ENCODE measurements around the gene AP1G2.

The AP1G2 gene

GRCh38 chr14:23551266-23552028 is 16.1 kb downstream of the AP1G2 start, which contains the start of gene ZFHX2:
Gene ZFHX2, minus strand, starts transcription at chr14:23551765. Its CDS starts 16,440 bp downstream, at chr14:23535325.
- TF ChIP-seq CTCF (IDR thresholded peaks at IDR 0.05): no peak

GRCh38 chr14:23550812-23551265 is 16.8 kb downstream of the AP1G2 start:
- TF ChIP-seq CTCF (IDR thresholded peaks at IDR 0.05): no peak

- no peak for TF ChIP-seq CTCF (IDR thresholded peaks at IDR 0.05)
These were observed 17.3 kb downstream of the AP1G2 start for GRCh38 chr14:23550131-23550811.

- no peak for TF ChIP-seq CTCF (IDR thresholded peaks at IDR 0.05)
These were observed 19.0 kb downstream of the AP1G2 start for GRCh38 chr14:23548351-23549318.

- no peak for TF ChIP-seq CTCF (IDR thresholded peaks at IDR 0.05)
These were observed 19.7 kb downstream of the AP1G2 start for GRCh38 chr14:23547924-23548323.

- no peak for TF ChIP-seq CTCF (IDR thresholded peaks at IDR 0.05)
These were observed 21.0 kb downstream of the AP1G2 start for GRCh38 chr14:23546450-23547035.
